T-helper 17 cell (primary cell): ENCODE results near the gene NOD1. TPM values are rescaled to one million over a fixed set of nuclear protein-coding genes. Genes with fewer than 3 reads are reported as not detected.

Experiments
- ATAC-seq: fragments of 150-1000 bp; cut with Tn5 transposase; 2 replicates; pipeline ENCODE4 v1.10.0; 2021; ENCODE audit warnings: mild to moderate bottlenecking, moderate library complexity
- DNase-seq, 3 donors: peaks; one replicate each; pipeline versions ENCODE4 v3.0.0 to v3.0.0-alpha.2; 2020 to 2021
- H3K9me3 ChIP-seq: one replicate; pipeline ENCODE4 v1.7.0; 2013; ENCODE audit warnings: low read length, mild to moderate bottlenecking; ENCODE audit not compliant: control insufficient read depth, poor library complexity, severe bottlenecking
- H3K27ac Mint-ChIP-seq: one replicate; pipeline ENCODE4 v1.8.0; 2022; ENCODE audit warnings: mild to moderate bottlenecking, moderate library complexity, mixed read lengths
- H3K27me3 Mint-ChIP-seq: one replicate; pipeline ENCODE4 v1.8.0; 2022; ENCODE audit warnings: mixed read lengths
- H3K36me3 Mint-ChIP-seq: one replicate; pipeline ENCODE4 v1.8.0; 2022; ENCODE audit warnings: low read depth, mixed read lengths
- H3K4me1 Mint-ChIP-seq: one replicate; pipeline ENCODE4 v1.8.0; 2022; ENCODE audit warnings: mild to moderate bottlenecking, mixed read lengths
- H3K4me3 Mint-ChIP-seq: one replicate; pipeline ENCODE4 v1.8.0; 2022; ENCODE audit warnings: mild to moderate bottlenecking, moderate library complexity, mixed read lengths
- total RNA-seq, 4 donors: library from RNA in 2 of 4; stranded (reverse) in 2 of 4; gene quantifications; one replicate each; pipeline ENCODE4 v1.2.3 and lab custom pipeline; 2022 to 2026

NOD1 gene
- total RNA-seq, 2 donors from 2014 or later = 15.7 to 18.9 TPM

DNA sequence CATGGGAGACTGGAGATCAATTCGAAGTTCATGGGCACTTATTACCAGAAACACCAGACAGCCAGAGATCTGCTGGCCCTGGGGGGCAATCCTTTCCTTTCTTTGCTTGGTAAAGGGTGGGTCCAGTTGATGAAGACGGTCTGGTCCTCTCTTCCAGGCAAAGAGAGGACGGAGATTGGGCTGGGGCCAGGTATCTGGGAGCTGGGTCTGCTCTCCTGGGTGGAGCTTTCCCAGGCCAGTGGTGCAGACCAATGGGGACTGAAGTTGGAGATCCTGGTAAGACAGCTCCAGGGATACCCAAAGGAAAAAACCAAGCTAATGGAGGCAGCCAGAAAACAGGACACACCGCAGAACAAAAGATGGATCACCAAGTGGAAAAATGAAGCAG lies 18.3 kb downstream of the NOD1 start:
- H3K36me3 Mint-ChIP-seq = peaks cover 2% of the 10 kb centered on the region
- H3K4me1 Mint-ChIP-seq = peaks cover 5% of the 10 kb centered on the region
- no peaks in the 10 kb centered on the region for H3K27me3 Mint-ChIP-seq
- no peaks in the 10 kb centered on the region for H3K9me3 ChIP-seq
- H3K27ac Mint-ChIP-seq = no peak overlapping the region
- no peak for DNase-seq
- ATAC-seq = no peak
- no peak overlapping the region for H3K4me3 Mint-ChIP-seq

DNA sequence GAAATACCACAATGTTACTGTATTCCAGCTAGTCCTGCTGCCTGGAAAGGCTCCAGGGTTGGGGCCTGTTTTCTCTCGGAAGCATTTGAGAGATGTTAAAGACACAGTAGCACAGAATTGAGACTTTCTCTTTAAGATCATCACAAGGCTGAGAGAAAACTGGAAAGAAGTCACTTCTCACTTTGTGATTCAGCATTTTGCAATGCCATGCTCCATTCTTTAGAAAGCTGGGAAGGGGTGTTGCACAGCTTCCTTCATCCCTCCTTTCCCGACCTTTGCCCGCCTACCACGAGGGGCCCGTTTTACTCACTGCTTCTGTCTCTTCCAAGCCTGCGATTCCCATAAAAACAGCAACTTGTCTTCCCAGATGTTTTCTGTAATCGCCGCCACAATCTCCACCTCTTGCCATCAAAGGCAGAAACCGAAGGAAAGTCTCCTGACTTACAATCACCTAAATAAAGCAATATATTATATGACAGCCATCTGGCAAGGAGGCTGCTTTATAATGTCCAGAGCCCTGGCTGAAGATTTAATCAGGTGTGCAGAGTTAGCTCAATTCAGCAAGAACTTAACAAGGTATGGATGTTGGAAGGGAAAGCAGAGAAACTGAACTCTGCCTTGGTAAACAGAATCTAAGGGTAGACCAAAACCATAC lies 18.9 kb downstream of the NOD1 start:
- no peaks in the 10 kb centered on the region for H3K9me3 ChIP-seq
- peaks cover 4% of the 10 kb centered on the region for H3K4me1 Mint-ChIP-seq
- H3K36me3 Mint-ChIP-seq = peaks cover 2% of the 10 kb centered on the region
- H3K27me3 Mint-ChIP-seq = no peaks in the 10 kb centered on the region
- H3K4me3 Mint-ChIP-seq = no peak overlapping the region
- ATAC-seq (no peak), DNase-seq (no peak)
- no peak overlapping the region for H3K27ac Mint-ChIP-seq

DNA sequence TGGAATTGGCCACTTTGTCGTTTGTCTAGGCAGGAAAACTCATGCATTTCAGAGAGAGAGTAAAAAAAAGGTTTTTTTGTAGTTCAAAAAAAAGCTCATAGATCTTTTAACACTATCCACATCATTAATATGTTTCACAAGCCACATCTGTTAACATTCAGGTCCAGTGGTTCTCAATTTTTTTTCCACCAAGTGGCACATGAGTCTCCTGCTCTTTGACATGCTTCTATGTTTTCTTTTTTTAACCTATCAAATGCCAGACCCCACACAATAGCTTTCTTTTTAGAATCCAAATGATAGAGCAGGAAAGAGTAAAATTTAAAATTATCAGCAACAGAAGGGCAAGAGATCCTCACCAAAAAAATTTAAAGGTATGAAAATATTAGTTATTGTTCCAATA lies 20.3 kb downstream of the NOD1 start:
- no peaks in the 10 kb centered on the region for H3K4me1 Mint-ChIP-seq
- no peaks in the 10 kb centered on the region for H3K36me3 Mint-ChIP-seq
- no peak for ATAC-seq
- DNase-seq = no peak
- H3K9me3 ChIP-seq = no peaks in the 10 kb centered on the region
- no peak overlapping the region for H3K4me3 Mint-ChIP-seq
- no peaks in the 10 kb centered on the region for H3K27me3 Mint-ChIP-seq
- no peak overlapping the region for H3K27ac Mint-ChIP-seq

DNA sequence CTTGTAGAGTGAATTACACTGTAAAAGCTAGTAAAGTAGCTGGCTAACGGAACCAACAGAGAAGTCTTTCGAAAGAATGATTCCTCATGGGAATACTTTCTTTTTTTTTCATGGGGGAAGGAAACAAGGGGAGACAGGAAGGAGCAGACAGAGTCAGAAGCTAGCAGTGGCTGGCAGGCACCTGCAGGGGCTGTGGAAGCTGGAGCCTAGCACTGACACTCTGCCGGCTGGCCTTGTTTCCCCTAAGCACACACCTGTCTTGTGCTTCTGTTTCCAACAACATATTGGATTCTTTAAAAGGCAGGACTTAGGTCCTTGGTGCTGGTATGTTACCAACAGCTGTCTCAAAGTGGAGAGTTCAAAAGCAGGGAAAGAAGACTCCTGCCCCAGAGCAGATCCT lies 24.7 kb downstream of the NOD1 start:
- Mint-ChIP-seq H3K4me3 (no peak overlapping the region), H3K4me1 (peaks cover 4% of the 10 kb centered on the region), H3K27me3 (no peaks in the 10 kb centered on the region), H3K27ac (no peak overlapping the region), H3K36me3 (no peaks in the 10 kb centered on the region)
- ATAC-seq = no peak
- no peak for DNase-seq
- H3K9me3 ChIP-seq = no peaks in the 10 kb centered on the region

DNA sequence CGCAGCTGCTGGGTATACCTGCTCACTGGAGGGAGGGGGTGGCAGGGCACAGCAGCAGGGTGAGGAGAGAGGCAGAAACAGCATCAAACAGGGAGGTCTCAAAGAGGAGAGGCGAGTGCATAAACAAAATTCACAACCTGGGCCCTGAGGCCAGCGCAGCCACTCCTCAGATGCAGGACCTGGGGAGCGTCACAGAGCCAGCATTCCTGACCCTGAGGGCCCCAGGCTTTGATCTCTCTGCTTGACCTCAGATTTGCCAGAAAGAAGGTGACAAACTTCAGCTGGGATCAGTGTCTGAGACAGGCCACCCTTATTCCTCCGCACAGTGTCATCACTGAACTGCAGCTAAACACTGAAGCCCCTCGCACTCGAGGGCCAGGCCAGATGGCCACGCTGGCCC lies 25.6 kb downstream of the NOD1 start:
- Mint-ChIP-seq H3K36me3 (no peaks in the 10 kb centered on the region), H3K27me3 (no peaks in the 10 kb centered on the region), H3K4me1 (peaks cover 4% of the 10 kb centered on the region), H3K4me3 (no peak overlapping the region), H3K27ac (no peak overlapping the region)
- ATAC-seq (no peak), DNase-seq (no peak)
- no peaks in the 10 kb centered on the region for H3K9me3 ChIP-seq

DNA sequence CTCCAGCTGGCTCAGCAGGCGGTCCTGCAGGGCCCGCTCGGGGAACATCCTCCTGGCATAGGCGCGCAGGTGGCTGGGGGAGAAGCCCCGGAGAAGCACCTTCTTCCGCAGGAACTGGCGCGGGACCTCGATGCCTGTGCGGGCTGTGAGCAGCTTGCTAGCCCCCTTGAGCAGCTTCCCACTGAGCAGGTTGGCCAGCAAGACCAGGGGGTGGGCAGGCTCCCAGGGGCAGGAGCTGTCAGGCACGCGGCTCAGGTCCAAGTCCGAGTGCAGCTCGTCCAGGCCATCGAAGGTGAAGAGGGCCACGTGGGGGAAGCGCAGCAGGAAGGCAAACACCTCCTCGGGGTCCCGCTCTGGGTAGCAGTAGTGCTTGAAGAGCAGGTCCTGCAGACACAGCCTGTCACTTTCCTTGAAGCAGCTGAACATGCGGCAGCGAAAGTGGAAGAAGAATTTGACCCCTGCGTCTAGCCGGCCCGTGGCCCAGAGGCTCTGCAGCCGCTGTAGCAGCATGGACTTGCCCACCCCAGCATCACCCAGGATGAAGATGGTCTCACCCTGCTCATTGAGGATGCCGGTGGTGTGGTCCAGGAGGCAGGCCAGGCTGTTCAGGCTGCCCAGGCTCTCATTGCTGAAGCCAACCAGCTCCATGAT lies 26.2 kb downstream of the NOD1 start:
- no peak overlapping the region for H3K27ac Mint-ChIP-seq
- peaks cover 4% of the 10 kb centered on the region for H3K4me1 Mint-ChIP-seq
- H3K4me3 Mint-ChIP-seq = no peak overlapping the region

DNA sequence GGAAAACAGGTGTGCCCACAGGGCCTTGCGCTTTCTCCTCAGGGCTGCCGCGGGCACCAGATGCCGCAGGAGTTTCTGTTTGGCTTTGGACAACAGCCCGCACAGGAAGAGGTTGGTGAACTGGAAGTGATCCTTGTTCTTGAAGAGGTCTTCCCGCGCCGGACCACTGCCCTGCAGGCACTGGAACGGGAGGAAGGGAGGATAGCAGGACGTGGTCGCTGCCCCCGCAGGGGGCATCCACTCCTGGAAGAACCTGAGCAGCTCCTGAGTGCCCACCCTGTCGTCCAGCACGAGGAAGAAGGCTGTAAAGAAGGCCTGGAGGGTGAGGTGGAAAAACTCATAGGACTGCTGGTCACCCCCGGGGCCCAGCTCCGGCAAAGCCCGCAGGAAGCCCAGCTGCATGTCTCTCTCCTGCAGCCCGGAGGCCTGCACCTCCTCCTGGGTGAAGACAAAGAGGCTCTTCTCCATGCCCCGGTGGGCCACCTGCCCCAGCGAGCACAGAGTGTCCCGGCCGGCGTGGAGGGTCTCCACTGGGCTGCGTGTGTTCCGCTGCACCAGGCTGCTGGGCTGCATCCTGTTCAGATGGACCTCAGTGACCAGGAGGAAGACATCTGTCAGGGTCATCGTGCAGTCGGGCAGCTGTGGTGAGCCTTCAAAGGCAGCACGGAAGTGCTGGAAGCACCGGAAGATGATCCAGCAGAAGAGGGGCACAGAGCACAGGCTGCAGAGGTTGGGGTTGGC lies 26.9 kb downstream of the NOD1 start:
- ATAC-seq (no peak), DNase-seq (no peak)
- no peaks in the 10 kb centered on the region for H3K9me3 ChIP-seq
- Mint-ChIP-seq H3K27ac (no peak overlapping the region), H3K27me3 (no peaks in the 10 kb centered on the region), H3K36me3 (no peaks in the 10 kb centered on the region), H3K4me1 (peaks cover 4% of the 10 kb centered on the region), H3K4me3 (no peak overlapping the region)

More for the DNA sequence above, 26.2 kb downstream of the NOD1 start:
- no peaks in the 10 kb centered on the region for H3K36me3 Mint-ChIP-seq
- no peak for ATAC-seq
- H3K27me3 Mint-ChIP-seq = no peaks in the 10 kb centered on the region
- no peak for DNase-seq
- no peaks in the 10 kb centered on the region for H3K9me3 ChIP-seq

DNA sequence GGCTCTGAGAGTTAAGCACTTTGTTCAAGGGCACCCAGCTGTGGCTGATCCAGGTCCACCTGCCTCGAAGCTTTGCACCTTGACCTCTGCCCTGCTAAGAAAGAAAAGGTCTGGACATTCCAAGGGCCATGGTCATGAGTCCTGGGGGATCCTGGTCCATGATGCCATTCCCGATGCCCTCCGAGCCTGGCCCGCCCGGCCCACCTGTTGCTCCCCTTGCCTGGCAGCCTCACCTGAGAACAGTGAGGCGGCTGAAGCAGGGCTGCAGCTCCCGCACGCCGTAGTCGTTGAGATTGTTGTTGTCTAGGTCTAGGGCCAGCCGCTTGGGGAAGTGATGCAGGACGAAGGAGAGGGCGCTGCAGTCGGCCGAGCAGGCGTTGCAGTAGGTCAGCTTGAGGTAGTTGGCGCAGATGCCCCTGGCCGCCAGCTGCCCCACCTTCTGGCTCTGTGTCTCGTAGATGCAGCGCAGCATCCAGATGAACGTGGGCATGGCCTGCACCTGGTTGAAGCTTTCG lies 27.5 kb downstream of the NOD1 start:
- H3K4me3 Mint-ChIP-seq = no peak overlapping the region
- ATAC-seq (no peak), DNase-seq (no peak)
- H3K27ac Mint-ChIP-seq = no peak overlapping the region
- H3K27me3 Mint-ChIP-seq = no peaks in the 10 kb centered on the region
- no peaks in the 10 kb centered on the region for H3K9me3 ChIP-seq
- H3K36me3 Mint-ChIP-seq = no peaks in the 10 kb centered on the region
- H3K4me1 Mint-ChIP-seq = peaks cover 4% of the 10 kb centered on the region

DNA sequence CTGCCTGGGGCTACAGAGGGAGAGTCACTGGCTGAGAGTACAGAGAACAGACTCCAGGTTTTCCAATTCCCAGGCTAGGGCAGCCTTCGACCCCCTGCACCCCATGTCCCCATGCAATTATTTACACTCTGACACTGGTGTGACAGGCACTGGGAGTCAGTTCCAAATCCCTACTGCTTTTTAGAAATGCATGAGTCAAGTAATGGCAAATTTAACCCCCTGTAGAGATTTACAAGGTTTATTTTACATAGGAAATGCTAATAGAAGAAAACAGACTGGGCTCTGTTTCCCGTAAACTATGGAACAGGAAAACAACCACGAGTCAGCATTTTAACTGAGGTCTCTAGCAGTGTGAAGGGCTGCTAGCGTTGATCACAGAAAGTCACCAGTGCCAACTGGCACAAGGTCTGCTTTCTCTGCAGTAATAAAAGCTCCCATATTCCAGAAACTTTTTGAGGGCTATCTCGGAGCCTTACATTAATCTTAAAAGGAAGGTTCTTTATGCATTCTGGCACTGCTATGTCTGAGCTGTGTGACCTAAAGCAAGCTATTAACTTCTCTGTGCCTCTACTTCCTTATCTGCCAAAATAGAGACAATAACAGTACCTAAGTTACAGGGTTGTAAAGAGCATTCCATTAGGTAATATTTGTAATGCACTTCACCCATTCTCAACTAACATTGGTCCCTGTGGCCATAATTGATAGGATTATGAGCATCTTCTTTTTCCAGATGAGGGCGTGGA lies 28.2 kb downstream of the NOD1 start:
- H3K4me1 Mint-ChIP-seq = peaks cover 4% of the 10 kb centered on the region
- DNase-seq = no peak
- H3K27ac Mint-ChIP-seq = no peak overlapping the region
- H3K36me3 Mint-ChIP-seq = no peaks in the 10 kb centered on the region
- H3K4me3 Mint-ChIP-seq = no peak overlapping the region
- no peaks in the 10 kb centered on the region for H3K27me3 Mint-ChIP-seq
- no peaks in the 10 kb centered on the region for H3K9me3 ChIP-seq
- no peak for ATAC-seq

DNA sequence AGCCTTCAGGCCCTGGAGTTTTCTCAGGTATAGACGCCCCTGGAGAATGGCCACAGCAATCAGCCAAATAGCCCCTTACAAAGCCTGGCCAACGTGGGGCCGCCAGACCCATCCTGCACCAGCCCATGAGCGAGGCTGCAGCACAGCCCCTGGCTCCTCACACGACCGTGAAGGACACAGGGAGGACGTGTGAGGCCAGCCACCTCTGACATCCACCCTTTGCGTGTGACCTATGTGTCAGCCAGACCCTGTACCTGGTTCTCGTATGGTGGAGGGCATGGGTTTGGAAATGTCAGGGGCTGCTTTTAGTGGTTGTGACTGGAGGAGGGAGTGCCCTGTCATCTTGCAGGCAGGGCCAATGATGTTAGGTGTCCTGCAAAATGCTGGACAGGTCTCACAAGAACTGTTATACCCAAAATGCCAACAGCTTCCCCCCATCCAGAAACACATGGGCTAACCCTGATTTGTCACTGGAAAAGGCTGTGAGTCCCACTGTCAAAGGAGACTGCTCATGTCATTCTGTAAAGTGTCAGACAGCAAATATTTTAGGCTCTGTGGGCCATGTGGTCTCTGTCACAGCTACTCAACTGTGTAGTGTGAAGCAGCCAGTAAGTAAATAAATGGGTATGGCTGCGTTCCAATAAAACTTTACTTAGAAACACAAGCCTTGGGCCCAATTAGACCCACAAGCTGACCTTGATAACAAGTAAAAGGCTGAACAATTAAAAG lies 30.0 kb downstream of the NOD1 start:
- no peaks in the 10 kb centered on the region for H3K27me3 Mint-ChIP-seq
- no peaks in the 10 kb centered on the region for H3K36me3 Mint-ChIP-seq
- H3K27ac Mint-ChIP-seq = no peak overlapping the region
- peaks cover 4% of the 10 kb centered on the region for H3K4me1 Mint-ChIP-seq
- ATAC-seq = no peak
- no peak for DNase-seq
- H3K4me3 Mint-ChIP-seq = no peak overlapping the region
- no peaks in the 10 kb centered on the region for H3K9me3 ChIP-seq

DNA sequence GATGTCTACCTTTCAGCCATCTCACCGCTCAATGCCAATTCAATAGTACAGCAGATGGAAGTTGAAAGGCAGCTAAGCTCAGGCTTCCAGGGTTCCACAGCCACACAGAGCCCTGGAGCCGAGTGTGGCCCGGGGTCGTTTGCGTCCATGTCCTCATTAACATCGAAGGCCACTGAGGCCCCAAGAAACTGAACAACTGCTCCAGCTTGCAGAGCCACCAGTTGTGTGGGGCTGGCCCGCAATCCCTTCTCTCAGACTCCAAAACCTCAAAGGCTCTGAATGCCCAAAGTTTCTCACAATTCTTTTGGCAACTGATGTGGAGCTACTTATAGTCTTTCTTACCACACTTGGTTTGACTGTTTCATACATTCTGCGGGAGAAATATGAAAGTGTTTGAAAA lies 31.1 kb downstream of the NOD1 start:
- ATAC-seq (no peak), DNase-seq (no peak)
- Mint-ChIP-seq H3K4me3 (no peak overlapping the region), H3K4me1 (peaks cover 4% of the 10 kb centered on the region), H3K27ac (no peak overlapping the region), H3K27me3 (no peaks in the 10 kb centered on the region), H3K36me3 (no peaks in the 10 kb centered on the region)
- H3K9me3 ChIP-seq = no peaks in the 10 kb centered on the region

DNA sequence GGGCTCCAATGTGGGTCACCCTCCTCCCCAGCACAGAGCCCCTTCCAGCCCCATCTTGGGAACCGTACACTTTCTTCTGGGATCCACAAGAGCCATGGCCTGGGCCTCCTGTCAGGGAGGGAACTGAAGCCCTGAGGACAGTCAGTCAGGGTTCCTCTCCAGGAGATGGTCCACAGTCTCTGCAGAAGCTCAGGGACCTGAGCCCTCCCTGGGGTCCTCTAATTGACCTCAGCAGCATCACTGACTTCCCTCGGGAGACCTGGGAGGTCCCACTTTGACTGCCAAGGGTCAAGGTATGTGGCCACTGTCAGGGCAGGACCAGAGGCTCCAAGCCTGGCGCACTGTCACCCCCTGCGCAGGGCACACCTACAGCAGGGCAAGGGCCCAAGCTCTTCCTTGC lies 32.3 kb downstream of the NOD1 start:
- Mint-ChIP-seq H3K27me3 (no peaks in the 10 kb centered on the region), H3K4me1 (peaks cover 4% of the 10 kb centered on the region), H3K36me3 (no peaks in the 10 kb centered on the region), H3K4me3 (no peak overlapping the region), H3K27ac (no peak overlapping the region)
- no peaks in the 10 kb centered on the region for H3K9me3 ChIP-seq
- ATAC-seq (no peak), DNase-seq (no peak)
